HuH-7 (cell line): ENCODE results near the gene CLCNKB.

ENCODE experiments used
- DNase-seq: peaks from one replicate; pipeline ENCODE4 v3.0.0; 2011; ENCODE audit warnings: low spot score

CLCNKB gene

GRCh38 chr1:16095447-16095846, 51.9 kb downstream of the CLCNKB start:
- DNase-seq: no peak

- DNase-seq: no peak
Observed at GRCh38 chr1:16099412-16099811, 55.8 kb downstream of the CLCNKB start.

- no peak for DNase-seq
Observed at GRCh38 chr1:16101623-16102022, 58.0 kb downstream of the CLCNKB start.
